Nephron (organoid): ENCODE data around the gene UGP2.

ENCODE experiments used
- H3K27ac Mint-ChIP-seq, 3 experiments: 2 replicates each; pipeline ENCODE4 v1.8.0; 2020; ENCODE audit warnings: mixed read lengths in 3 of 3, mild to moderate bottlenecking in 2 of 3, moderate library complexity in 1 of 3
- H3K27me3 Mint-ChIP-seq: 2 replicates; pipeline ENCODE4 v1.8.0; 2021; ENCODE audit warnings: low read depth, mild to moderate bottlenecking, moderate library complexity, mixed read lengths
- H3K36me3 Mint-ChIP-seq: 2 replicates; pipeline ENCODE4 v1.8.0; 2020; ENCODE audit warnings: low read depth, mixed read lengths
- H3K4me1 Mint-ChIP-seq: 2 replicates; pipeline ENCODE4 v1.8.0; 2020; ENCODE audit warnings: mixed read lengths
- H3K4me3 Mint-ChIP-seq, 3 experiments: 2 replicates each; pipeline ENCODE4 v1.8.0; 2020; ENCODE audit warnings: mild to moderate bottlenecking in 3 of 3, mixed read lengths in 3 of 3, moderate library complexity in 2 of 3
- H3K9me3 Mint-ChIP-seq: 2 replicates; pipeline ENCODE4 v1.8.0; 2020; ENCODE audit warnings: mixed read lengths
- CTCF ChIP-seq, 3 experiments: fragments of 200-600 bp; sonication (generic); IDR thresholded peaks; one replicate each; pipeline ENCODE4 v1.5.0; 2021; ENCODE audit warnings: antibody characterized with exemption in 3 of 3; ENCODE audit not compliant: unreplicated experiment in 3 of 3

UGP2 gene

GRCh38 chr2:63874204-63875130 is 32.8 kb downstream of the UGP2 start:
- H3K36me3 Mint-ChIP-seq: peaks cover 65% of the 10 kb centered on the region
- H3K27ac Mint-ChIP-seq: peak overlapping the region in 1 of 3 experiments; percentile 15
- no peaks in the 10 kb centered on the region for H3K4me1 Mint-ChIP-seq
- H3K9me3 Mint-ChIP-seq: peaks cover 4% of the 10 kb centered on the region
- no peaks in the 10 kb centered on the region for H3K27me3 Mint-ChIP-seq
- TF ChIP-seq CTCF (IDR thresholded peaks at IDR 0.05; ENCODE audit: unreplicated experiment in 3 of 3): no peak
- H3K4me3 Mint-ChIP-seq: no peak overlapping the region

DNA sequence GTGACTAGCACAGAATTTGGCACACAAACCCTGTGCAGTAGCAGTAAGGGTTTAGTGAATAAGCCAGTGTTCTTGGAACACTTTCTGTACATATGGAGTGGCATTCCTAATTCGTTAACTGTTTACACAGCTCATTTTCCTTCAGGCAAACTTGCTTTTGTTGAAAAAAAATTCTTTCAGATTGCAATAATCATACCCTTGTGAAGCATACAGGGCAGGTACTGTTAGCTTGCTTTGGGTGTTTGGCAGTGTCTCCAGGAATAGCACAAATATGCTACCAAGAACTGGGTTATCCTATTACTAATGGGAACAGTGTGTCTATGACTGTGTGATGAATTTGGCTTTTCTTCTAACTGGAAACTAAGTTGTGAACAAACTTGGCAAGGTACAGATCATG is 33.4 kb downstream of the UGP2 start:
- peaks cover 4% of the 10 kb centered on the region for H3K9me3 Mint-ChIP-seq
- TF ChIP-seq CTCF (IDR thresholded peaks at IDR 0.05; ENCODE audit: unreplicated experiment in 3 of 3): no peak
- H3K4me3 Mint-ChIP-seq: no peak overlapping the region
- H3K27ac Mint-ChIP-seq: no peak overlapping the region
- H3K4me1 Mint-ChIP-seq: no peaks in the 10 kb centered on the region
- peaks cover 65% of the 10 kb centered on the region for H3K36me3 Mint-ChIP-seq
- H3K27me3 Mint-ChIP-seq: no peaks in the 10 kb centered on the region

GRCh38 chr2:63875559-63876245 is 34.0 kb downstream of the UGP2 start:
- no peak overlapping the region for H3K4me3 Mint-ChIP-seq
- peaks cover 65% of the 10 kb centered on the region for H3K36me3 Mint-ChIP-seq

GRCh38 chr2:63876311-63876710 is 34.6 kb downstream of the UGP2 start:
- no peak overlapping the region for H3K4me3 Mint-ChIP-seq
- H3K9me3 Mint-ChIP-seq: peaks cover 4% of the 10 kb centered on the region
- H3K27ac Mint-ChIP-seq: no peak overlapping the region
- no peak for TF ChIP-seq CTCF (IDR thresholded peaks at IDR 0.05; ENCODE audit: unreplicated experiment in 3 of 3)
- no peaks in the 10 kb centered on the region for H3K27me3 Mint-ChIP-seq
- H3K4me1 Mint-ChIP-seq: no peaks in the 10 kb centered on the region
- H3K36me3 Mint-ChIP-seq: peaks cover 66% of the 10 kb centered on the region

More at GRCh38 chr2:63875559-63876245, 34.0 kb downstream of the UGP2 start:
- no peak overlapping the region for H3K27ac Mint-ChIP-seq
- no peak for TF ChIP-seq CTCF (IDR thresholded peaks at IDR 0.05; ENCODE audit: unreplicated experiment in 3 of 3)
- no peaks in the 10 kb centered on the region for H3K27me3 Mint-ChIP-seq
- H3K9me3 Mint-ChIP-seq: peaks cover 4% of the 10 kb centered on the region
- no peaks in the 10 kb centered on the region for H3K4me1 Mint-ChIP-seq

DNA sequence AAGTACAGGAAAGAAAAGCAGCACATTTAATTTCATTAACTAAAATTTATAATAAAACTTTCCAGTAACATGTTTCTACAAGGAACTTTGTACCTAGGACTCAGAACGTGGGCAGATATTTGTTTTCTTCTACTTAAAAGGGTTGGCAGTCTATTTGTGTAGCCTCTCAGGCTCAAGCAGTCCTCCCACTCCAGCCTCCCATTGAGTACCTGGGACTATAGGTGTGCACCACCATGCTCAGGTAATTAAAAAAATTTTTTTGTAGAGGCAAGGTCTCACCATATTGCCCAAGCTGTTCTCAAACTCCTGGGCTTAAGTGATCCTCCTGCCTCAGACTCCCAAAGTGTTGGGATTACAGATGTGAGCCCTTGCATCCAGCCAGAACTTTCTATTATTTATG is 36.8 kb downstream of the UGP2 start:
- H3K4me3 Mint-ChIP-seq: no peak overlapping the region
- no peak overlapping the region for H3K27ac Mint-ChIP-seq
- H3K27me3 Mint-ChIP-seq: no peaks in the 10 kb centered on the region
- no peak for TF ChIP-seq CTCF (IDR thresholded peaks at IDR 0.05; ENCODE audit: unreplicated experiment in 3 of 3)
- H3K4me1 Mint-ChIP-seq: no peaks in the 10 kb centered on the region
- peaks cover under 1% of the 10 kb centered on the region for H3K9me3 Mint-ChIP-seq
- peaks cover 59% of the 10 kb centered on the region for H3K36me3 Mint-ChIP-seq
